Endothelial cell (in vitro differentiated cells): ENCODE data around the gene C2CD4D. TPM values are rescaled to one million over a fixed set of nuclear protein-coding genes. Genes with fewer than 3 reads are reported as not detected.

Experiments used
- DNase-seq: peaks from one replicate; pipeline ENCODE4 v3.0.0; 2021; ENCODE audit warnings: low spot score
- H3K27ac Mint-ChIP-seq: one replicate; pipeline ENCODE4 v1.8.0; 2021; ENCODE audit warnings: mixed read lengths, inconsistent platforms; ENCODE audit not compliant: unreplicated experiment
- H3K27me3 Mint-ChIP-seq: one replicate; pipeline ENCODE4 v1.8.0; 2021; ENCODE audit warnings: mild to moderate bottlenecking, moderate library complexity, mixed read lengths, inconsistent platforms; ENCODE audit not compliant: unreplicated experiment
- H3K36me3 Mint-ChIP-seq: one replicate; pipeline ENCODE4 v1.8.0; 2021; ENCODE audit warnings: mild to moderate bottlenecking, low read depth, mixed read lengths, inconsistent platforms; ENCODE audit not compliant: unreplicated experiment
- H3K4me1 Mint-ChIP-seq: one replicate; pipeline ENCODE4 v1.8.0; 2021; ENCODE audit warnings: mild to moderate bottlenecking, mixed read lengths, inconsistent platforms; ENCODE audit not compliant: unreplicated experiment
- H3K4me3 Mint-ChIP-seq: one replicate; pipeline ENCODE4 v1.8.0; 2021; ENCODE audit warnings: mild to moderate bottlenecking, mixed read lengths, inconsistent platforms; ENCODE audit not compliant: unreplicated experiment
- H3K9me3 Mint-ChIP-seq: one replicate; pipeline ENCODE4 v1.8.0; 2021; ENCODE audit warnings: mixed read lengths, inconsistent platforms; ENCODE audit not compliant: unreplicated experiment
- total RNA-seq: library from RNA; stranded (reverse); fragmentation: NEBNext Ultra II Directional; extraction: Animal tissue kit (Norgen Biotek cat#: 25700); gene quantifications from one replicate; pipeline ENCODE4 v1.2.1, GENCODE V29; 2021; ENCODE audit not compliant: unreplicated experiment
- TF ChIP-seq, protein P1 (sequence below): fragments of 200-600 bp; sonication (generic); IDR thresholded peaks from one replicate; pipeline ENCODE4 v1.5.0; 2021; ENCODE audit warnings: antibody characterized with exemption; ENCODE audit not compliant: unreplicated experiment

The C2CD4D gene
- total RNA-seq, 1 donor from 2014 or later, result 0.95 TPM

DNA sequence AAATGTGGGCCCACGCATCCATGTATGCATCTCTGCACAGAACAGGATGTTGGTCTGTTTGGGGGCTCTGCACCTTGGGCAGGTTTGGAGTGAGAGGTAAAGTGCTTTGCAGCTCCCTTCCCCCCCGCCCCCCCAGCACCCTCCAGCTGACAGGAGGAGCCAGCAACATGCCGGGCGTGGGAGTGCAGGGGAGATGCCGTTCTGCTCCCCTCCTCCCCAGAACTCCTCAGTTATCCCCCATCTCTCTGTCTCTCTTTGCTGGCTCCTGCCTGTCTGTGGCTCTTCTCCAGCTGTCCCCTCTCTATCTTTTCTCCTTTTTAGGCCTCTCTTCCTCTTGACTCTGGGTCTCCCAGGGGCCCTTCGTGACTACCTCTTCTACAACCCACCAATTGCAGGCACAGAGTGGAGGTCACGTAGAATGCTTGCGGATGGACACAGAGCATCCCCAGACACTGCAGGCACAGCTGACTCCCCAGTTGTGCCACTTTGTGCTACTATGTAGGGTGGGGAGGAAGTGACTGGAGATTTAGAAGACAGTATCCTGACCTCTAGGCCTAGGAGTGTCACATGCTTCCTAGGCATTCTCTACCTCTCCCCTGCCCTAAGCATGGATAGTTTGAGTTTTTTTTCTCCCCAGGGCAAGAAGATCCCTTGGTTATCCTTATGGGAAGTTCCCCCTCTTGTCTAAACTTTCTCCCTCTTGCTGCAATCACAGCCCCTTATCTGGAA lies 6.3 kb downstream of the C2CD4D start:
- no peak for DNase-seq
- TF ChIP-seq, protein P1, sequence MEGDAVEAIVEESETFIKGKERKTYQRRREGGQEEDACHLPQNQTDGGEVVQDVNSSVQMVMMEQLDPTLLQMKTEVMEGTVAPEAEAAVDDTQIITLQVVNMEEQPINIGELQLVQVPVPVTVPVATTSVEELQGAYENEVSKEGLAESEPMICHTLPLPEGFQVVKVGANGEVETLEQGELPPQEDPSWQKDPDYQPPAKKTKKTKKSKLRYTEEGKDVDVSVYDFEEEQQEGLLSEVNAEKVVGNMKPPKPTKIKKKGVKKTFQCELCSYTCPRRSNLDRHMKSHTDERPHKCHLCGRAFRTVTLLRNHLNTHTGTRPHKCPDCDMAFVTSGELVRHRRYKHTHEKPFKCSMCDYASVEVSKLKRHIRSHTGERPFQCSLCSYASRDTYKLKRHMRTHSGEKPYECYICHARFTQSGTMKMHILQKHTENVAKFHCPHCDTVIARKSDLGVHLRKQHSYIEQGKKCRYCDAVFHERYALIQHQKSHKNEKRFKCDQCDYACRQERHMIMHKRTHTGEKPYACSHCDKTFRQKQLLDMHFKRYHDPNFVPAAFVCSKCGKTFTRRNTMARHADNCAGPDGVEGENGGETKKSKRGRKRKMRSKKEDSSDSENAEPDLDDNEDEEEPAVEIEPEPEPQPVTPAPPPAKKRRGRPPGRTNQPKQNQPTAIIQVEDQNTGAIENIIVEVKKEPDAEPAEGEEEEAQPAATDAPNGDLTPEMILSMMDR, result no peak
- Mint-ChIP-seq H3K27ac (no peak overlapping the region), H3K27me3 (peaks cover 20% of the 10 kb centered on the region), H3K9me3 (no peaks in the 10 kb centered on the region), H3K4me3 (no peak overlapping the region), H3K36me3 (peaks cover 10% of the 10 kb centered on the region), H3K4me1 (peaks cover 44% of the 10 kb centered on the region)

DNA sequence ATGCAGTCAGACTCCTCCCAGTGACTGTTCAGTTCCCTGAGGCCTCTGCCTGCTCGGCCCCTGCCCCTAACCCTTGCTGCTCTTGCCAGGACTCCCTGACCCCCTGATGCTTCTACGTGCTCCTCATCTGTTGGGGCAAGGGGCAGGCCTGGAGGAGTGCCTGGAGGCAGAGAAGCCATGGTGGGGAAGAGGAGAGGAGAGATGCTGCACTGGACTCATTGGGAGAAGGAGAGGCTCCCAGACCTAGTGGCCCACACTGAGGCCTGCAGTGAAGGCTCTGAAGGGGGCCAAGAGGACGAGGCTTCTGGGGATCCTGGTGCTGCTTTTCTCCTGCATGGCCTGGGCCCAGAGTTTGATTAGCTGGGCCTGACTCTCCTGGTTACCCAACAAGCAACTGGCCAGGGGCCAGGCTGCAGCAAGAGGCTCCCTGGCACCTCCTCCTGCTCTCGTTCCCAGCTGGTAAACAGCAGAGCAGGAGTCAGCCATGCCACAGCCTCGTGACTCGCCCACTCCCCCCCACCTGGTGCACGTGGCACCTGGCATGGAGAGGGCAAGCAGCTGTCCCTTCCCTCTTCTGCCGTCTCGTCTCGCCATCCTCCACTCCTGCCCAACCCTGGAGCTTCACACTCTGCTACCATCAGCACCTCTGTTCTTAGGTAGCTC lies 7.2 kb downstream of the C2CD4D start:
- no peak for DNase-seq
- TF ChIP-seq, protein P1, result no peak
- Mint-ChIP-seq H3K9me3 (no peaks in the 10 kb centered on the region), H3K36me3 (peaks cover 7% of the 10 kb centered on the region), H3K27ac (no peak overlapping the region), H3K4me1 (peaks cover 50% of the 10 kb centered on the region), H3K27me3 (peaks cover 18% of the 10 kb centered on the region), H3K4me3 (no peak overlapping the region)

DNA sequence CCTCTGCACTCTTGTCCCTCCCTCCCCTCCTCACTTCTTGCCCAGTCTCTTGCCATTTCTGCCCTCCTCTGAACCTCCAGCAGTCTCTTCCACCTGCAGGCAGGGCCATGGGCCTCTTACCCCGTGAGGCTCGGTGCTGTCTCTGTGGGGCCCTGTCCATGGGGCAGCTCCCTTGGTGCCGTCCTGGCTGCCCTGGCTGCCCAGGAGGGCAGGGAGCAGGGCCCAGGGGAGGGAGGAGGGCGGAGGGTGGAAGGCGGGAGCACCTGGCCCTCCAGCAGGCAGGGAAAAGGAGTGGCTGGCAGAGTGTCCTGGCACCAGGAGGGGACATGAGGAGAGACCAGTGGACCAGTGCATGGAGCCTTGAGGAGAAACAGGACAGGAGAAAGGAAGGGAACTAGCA lies 8.0 kb downstream of the C2CD4D start, which contains the start of gene RORC:
TSS of gene RORC (minus strand) at position 198 of the 400 bp plus-strand sequence. CDS start at position 160, 38 bp downstream.
- Mint-ChIP-seq H3K9me3 (no peaks in the 10 kb centered on the region), H3K27me3 (peaks cover 15% of the 10 kb centered on the region), H3K4me1 (peaks cover 48% of the 10 kb centered on the region), H3K27ac (no peak within 1 kb of the TSS), H3K4me3 (no peak within 1 kb of the TSS), H3K36me3 (peaks cover 3% of the 10 kb centered on the region)
- DNase-seq, result no peak
- TF ChIP-seq, protein P1, result no peak

DNA sequence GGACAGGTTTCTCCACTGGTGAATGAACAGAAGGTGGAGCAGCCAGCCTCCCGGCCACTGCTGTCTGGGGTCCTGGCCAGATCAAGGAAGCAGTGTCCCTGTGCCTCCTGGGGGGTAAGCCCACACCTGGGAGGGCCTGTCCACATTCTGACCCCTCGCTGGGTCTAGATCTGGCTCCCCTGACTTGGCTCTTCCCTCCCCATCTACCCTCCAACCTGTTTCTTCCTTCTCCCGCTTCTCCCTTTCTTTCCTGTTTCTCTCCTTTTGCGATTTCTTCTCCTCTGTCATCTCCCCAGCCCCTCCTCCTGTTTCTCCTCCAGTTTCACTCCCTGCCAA lies 8.4 kb downstream of the C2CD4D start:
- TF ChIP-seq, protein P1, result no peak
- no peaks in the 10 kb centered on the region for H3K36me3 Mint-ChIP-seq
- H3K9me3 Mint-ChIP-seq, result no peaks in the 10 kb centered on the region
- H3K27me3 Mint-ChIP-seq, result peaks cover 11% of the 10 kb centered on the region
- no peak overlapping the region for H3K4me3 Mint-ChIP-seq
- no peak overlapping the region for H3K27ac Mint-ChIP-seq
- no peak for DNase-seq
- peaks cover 48% of the 10 kb centered on the region for H3K4me1 Mint-ChIP-seq

DNA sequence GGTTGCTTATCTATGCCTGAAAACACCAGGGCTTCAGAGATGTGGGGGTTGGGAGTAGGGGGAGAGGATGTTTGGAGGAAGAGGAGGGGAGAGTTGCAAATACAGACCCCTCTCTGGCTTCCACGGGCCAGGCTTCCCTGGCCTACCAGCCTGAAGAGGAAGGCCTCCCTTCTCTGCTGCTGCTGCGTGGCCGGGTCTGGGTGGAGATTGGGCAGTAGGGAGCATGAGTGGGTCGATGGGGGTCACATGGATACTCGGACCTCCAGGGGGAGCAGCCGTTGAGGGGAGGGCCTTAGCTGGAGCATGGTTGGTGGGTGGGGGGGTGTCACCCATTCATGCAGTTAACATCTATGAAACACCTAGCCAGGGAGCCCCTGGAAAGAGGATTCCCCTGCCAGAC lies 9.6 kb downstream of the C2CD4D start:
- Mint-ChIP-seq H3K4me1 (peaks cover 54% of the 10 kb centered on the region), H3K27me3 (peaks cover 10% of the 10 kb centered on the region), H3K4me3 (peak overlapping the region; percentile 37), H3K36me3 (no peaks in the 10 kb centered on the region), H3K27ac (peak overlapping the region; percentile 84), H3K9me3 (no peaks in the 10 kb centered on the region)
- no peak for DNase-seq
- TF ChIP-seq, protein P1, result no peak
